Upper lobe of left lung (tissue), 6 donors: ENCODE results near the gene ADGRV1. TPM values are rescaled to one million over a fixed set of nuclear protein-coding genes. Genes with fewer than 3 reads are reported as not detected.

Experiments
- ATAC-seq, 2 donors: fragments of 200-7000 bp; cut with Tn5 transposase; one replicate each; pipeline ENCODE4 v1.9.1; 2022; ENCODE audit warnings: mild to moderate bottlenecking in 2 of 2, moderate library complexity in 2 of 2; ENCODE audit not compliant: low FRiP score in 2 of 2
- DNase-seq, 2 donors: peaks; one replicate each; pipeline ENCODE4 v3.0.0-alpha.2; 2019 to 2020
- H3K27ac ChIP-seq, 4 donors: fragments of 200-600 bp; sonication (generic); one replicate each; pipeline ENCODE4 v1.5.1; 2016 to 2019
- H3K27me3 ChIP-seq, 4 donors: fragments of 200-600 bp; sonication (generic); one replicate each; pipeline ENCODE4 v1.5.1; 2017 to 2019
- H3K36me3 ChIP-seq, 4 donors: fragments of 200-600 bp; sonication (generic); one replicate each; pipeline ENCODE4 v1.5.1; 2016 to 2019
- H3K4me1 ChIP-seq, 4 donors: fragments of 200-600 bp; sonication (generic); one replicate each; pipeline ENCODE4 v1.5.1; 2018 to 2019
- H3K4me3 ChIP-seq, 4 donors: fragments of 200-600 bp; sonication (generic); one replicate each; pipeline ENCODE4 v1.5.1; 2017 to 2019; ENCODE audit warnings: mild to moderate bottlenecking in 2 of 4, moderate library complexity in 1 of 4
- H3K9me3 ChIP-seq, 4 donors: fragments of 200-600 bp; sonication (generic); one replicate each; pipeline ENCODE4 v1.5.1; 2018 to 2019
- EP300 ChIP-seq, 4 donors: sonication (generic); formaldehyde crosslinking; IDR thresholded peaks; one replicate each; pipeline ENCODE4 v1.5.1; 2017; ENCODE audit warnings: antibody characterized with exemption in 4 of 4, control low read depth in 2 of 4
- POLR2A ChIP-seq, 4 donors: fragments of 450-650 bp; IDR thresholded peaks; one replicate each; pipeline ENCODE4 v1.5.1; 2016 to 2017; ENCODE audit warnings: antibody characterized with exemption in 4 of 4, mild to moderate bottlenecking in 2 of 4
- POLR2AphosphoS5 ChIP-seq, 2 donors: sonication (generic); formaldehyde crosslinking; IDR thresholded peaks; one replicate each; pipeline ENCODE4 v1.5.1; 2017; ENCODE audit warnings: antibody characterized with exemption in 2 of 2
- WGBS, 2 donors: methylation state at CpG; one replicate each; pipeline ENCODE4 v1.1.5; 2017 to 2018; 5-methylcytosine and 5-hydroxymethylcytosine counted together
- total RNA-seq, 6 donors: library from RNA; depleted of rRNA in 4 of 6; stranded (reverse); fragments of >200 nt in 4 of 6; gene quantifications; one replicate each; pipeline versions ENCODE4 v1.1.0 to v1.2.1, GENCODE V29; 2016 to 2021
- TF ChIP-seq, protein P1 (sequence below), 6 experiments: fragments of 450-650 bp in 4 of 6; fragments of 200-600 bp in 2 of 6; sonication (generic) in 2 of 6; IDR thresholded peaks; one replicate each; pipeline ENCODE4 v1.5.1; 2016 to 2019; ENCODE audit warnings: antibody characterized with exemption in 6 of 6
- donor health status: DM: no; HTN: no; CAD: no; lungs with moderate emphysema.
- donor health status: DM: no; HTN: yes; CAD: no; lungs with severe emphysema.

ADGRV1 gene
- total RNA-seq, 6 donors from 2014 or later, result 22.3 to 129 (median 60.4) TPM

DNA sequence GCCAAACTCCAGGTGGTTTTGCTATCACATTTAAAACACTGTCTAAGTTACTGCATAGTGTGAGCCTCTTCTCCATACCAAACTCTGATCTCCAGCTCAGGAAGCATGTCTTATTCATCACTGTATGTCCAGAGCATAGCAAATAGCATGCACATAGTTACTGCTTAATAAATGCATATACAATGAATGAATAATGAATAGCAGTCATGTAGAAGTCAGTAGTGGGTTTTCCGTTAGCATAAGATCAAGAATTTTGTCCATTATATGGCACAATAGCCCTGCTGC is 495.1 kb downstream of the ADGRV1 start:
- H3K4me1 ChIP-seq, result peaks cover 7 to 21% (median 13%) of the 10 kb centered on the region in 4 donors
- no peaks in the 10 kb centered on the region for H3K9me3 ChIP-seq
- WGBS, 2 donors, result 59 to 65% methylated on average over 1 of the region's 1 CpG
- H3K27me3 ChIP-seq, result no peaks in the 10 kb centered on the region
- H3K27ac ChIP-seq, result peak overlapping the region in 1 of 4 donors; percentile 22
- DNase-seq (no peak), ATAC-seq (peak in 1 of 2 donors; percentile 10)
- no peak for TF ChIP-seq POLR2A (IDR thresholded peaks at IDR 0.05)
- TF ChIP-seq, protein P1, sequence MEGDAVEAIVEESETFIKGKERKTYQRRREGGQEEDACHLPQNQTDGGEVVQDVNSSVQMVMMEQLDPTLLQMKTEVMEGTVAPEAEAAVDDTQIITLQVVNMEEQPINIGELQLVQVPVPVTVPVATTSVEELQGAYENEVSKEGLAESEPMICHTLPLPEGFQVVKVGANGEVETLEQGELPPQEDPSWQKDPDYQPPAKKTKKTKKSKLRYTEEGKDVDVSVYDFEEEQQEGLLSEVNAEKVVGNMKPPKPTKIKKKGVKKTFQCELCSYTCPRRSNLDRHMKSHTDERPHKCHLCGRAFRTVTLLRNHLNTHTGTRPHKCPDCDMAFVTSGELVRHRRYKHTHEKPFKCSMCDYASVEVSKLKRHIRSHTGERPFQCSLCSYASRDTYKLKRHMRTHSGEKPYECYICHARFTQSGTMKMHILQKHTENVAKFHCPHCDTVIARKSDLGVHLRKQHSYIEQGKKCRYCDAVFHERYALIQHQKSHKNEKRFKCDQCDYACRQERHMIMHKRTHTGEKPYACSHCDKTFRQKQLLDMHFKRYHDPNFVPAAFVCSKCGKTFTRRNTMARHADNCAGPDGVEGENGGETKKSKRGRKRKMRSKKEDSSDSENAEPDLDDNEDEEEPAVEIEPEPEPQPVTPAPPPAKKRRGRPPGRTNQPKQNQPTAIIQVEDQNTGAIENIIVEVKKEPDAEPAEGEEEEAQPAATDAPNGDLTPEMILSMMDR (IDR thresholded peaks at IDR 0.05), result no peak
- TF ChIP-seq POLR2AphosphoS5 (IDR thresholded peaks at IDR 0.05), result no peak
- no peak for TF ChIP-seq EP300 (IDR thresholded peaks at IDR 0.05)
- no peaks in the 10 kb centered on the region for H3K36me3 ChIP-seq
- no peak overlapping the region for H3K4me3 ChIP-seq

DNA sequence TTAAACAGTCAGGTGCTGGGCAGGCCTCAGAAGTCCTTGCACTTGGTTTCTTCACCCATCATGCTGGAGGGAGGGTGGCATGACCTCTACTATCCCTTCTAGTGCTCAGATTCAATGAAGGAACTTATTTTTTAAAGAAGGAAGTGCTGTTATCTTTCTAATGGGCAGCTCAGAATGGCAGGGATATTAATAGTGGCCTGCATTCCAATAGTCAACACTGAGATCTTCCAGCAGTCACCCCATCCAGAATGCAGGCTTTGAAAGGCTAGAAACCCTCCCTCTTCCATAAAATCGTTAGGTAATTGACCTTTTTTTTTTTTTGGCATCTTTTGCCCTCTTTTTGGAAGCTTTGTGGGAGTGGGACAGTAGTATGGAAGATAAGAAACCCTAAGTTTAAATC is 499.6 kb downstream of the ADGRV1 start:
- no peak overlapping the region for H3K4me3 ChIP-seq
- DNase-seq, result no peak
- H3K27ac ChIP-seq, result peak overlapping the region; percentile 1 to 12 (median 7)
- 0 to 39% methylated on average over 1 of the region's 1 CpG for WGBS, 2 donors
- no peak for TF ChIP-seq POLR2A (IDR thresholded peaks at IDR 0.05)
- no peak for TF ChIP-seq POLR2AphosphoS5 (IDR thresholded peaks at IDR 0.05)
- TF ChIP-seq, protein P1 (IDR thresholded peaks at IDR 0.05), result no peak
- TF ChIP-seq EP300 (IDR thresholded peaks at IDR 0.05), result no peak
- H3K27me3 ChIP-seq, result no peaks in the 10 kb centered on the region
- peaks cover 10 to 23% (median 16%) of the 10 kb centered on the region in 4 donors for H3K4me1 ChIP-seq
- H3K9me3 ChIP-seq, result no peaks in the 10 kb centered on the region
- no peaks in the 10 kb centered on the region for H3K36me3 ChIP-seq
- no peak for ATAC-seq

DNA sequence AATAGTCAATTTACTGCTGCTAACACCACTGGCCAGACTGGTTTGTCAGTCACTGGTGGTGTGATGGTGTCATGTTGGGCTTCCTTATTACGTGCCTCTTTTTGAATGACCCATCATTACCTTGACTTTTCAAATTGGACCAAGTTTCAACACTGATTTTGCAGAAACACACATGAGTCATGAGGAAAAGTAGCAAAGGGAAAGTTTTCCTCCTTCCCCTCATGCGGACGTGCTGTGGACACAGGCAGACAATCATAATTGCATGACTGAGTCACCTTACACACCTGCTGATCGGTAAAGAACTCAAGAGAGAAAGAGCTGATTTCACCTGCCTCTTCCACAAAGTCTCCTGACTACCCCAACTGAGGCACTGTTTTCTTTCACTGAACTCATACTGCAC is 500.0 kb downstream of the ADGRV1 start:
- WGBS, 2 donors, result 58 to 76% methylated on average over 4 of the region's 4 CpGs
- peak in 1 of 2 donors; percentile 40 for ATAC-seq
- Histone ChIP-seq H3K27ac (peak overlapping the region in 1 of 4 donors; percentile 12), H3K4me3 (no peak overlapping the region), H3K4me1 (peaks cover 9 to 23% (median 16%) of the 10 kb centered on the region in 4 donors), H3K27me3 (no peaks in the 10 kb centered on the region), H3K9me3 (no peaks in the 10 kb centered on the region), H3K36me3 (no peaks in the 10 kb centered on the region)
- TF ChIP-seq POLR2A (IDR thresholded peaks at IDR 0.05) (no peak), POLR2AphosphoS5 (IDR thresholded peaks at IDR 0.05) (peak in 1 of 2 donors; percentile 17), EP300 (IDR thresholded peaks at IDR 0.05) (peak in 2 of 4 donors; percentile 6 to 98)
- TF ChIP-seq, protein P1 (IDR thresholded peaks at IDR 0.05), result no peak
- DNase-seq, result peak in 1 of 2 donors; percentile 57

DNA sequence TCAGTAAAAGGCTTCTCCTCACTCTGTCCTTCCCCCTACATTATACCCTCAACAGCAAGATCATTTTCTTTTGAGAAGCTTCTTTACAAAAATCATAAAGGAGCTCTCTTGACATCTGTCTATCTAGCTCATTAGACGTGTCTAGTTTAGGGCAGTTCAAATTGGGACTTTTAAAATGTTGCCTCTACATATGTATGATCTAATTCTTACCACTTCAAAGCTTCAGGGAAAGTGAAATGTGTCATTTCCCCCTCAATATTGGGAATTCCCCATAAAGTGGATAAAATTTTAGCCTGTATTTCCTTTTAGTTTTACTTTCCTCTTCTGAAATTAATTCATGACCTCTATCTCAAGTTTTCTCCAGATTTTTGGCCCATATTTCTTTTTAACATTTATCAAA is 500.8 kb downstream of the ADGRV1 start:
- Histone ChIP-seq H3K9me3 (no peaks in the 10 kb centered on the region), H3K27ac (no peak overlapping the region), H3K4me1 (peaks cover 9 to 23% (median 16%) of the 10 kb centered on the region in 4 donors), H3K4me3 (no peak overlapping the region), H3K36me3 (no peaks in the 10 kb centered on the region), H3K27me3 (no peaks in the 10 kb centered on the region)
- DNase-seq (no peak), ATAC-seq (no peak)
- TF ChIP-seq POLR2A (IDR thresholded peaks at IDR 0.05), result no peak
- peak in 1 of 4 donors; percentile 39 for TF ChIP-seq EP300 (IDR thresholded peaks at IDR 0.05)
- 36 to 57% methylated on average over 1 of the region's 1 CpG for WGBS, 2 donors

DNA sequence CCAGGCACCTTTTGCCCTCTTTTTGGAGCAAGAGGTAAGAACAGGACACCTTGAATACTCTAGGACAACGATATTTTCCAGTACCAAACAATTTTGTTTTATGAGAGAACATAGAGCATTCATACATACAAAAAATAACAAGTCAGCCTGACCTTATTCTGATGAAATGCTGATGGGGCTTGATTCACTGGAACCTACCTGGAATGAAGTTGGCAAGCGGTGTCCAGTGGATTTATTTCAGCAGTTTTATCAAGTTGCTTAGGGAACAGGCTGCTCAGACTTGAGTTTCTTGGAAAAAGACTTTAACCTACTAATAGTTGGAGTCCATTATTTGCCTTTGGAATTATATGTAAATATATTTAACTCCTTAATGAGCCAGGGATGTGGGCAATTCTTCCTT is 502.5 kb downstream of the ADGRV1 start:
- TF ChIP-seq EP300 (IDR thresholded peaks at IDR 0.05) (no peak), POLR2AphosphoS5 (IDR thresholded peaks at IDR 0.05) (no peak), POLR2A (IDR thresholded peaks at IDR 0.05) (no peak)
- TF ChIP-seq, protein P1 (IDR thresholded peaks at IDR 0.05), result no peak
- Histone ChIP-seq H3K27me3 (no peaks in the 10 kb centered on the region), H3K36me3 (no peaks in the 10 kb centered on the region), H3K27ac (no peak overlapping the region), H3K4me1 (peaks cover 9 to 23% (median 16%) of the 10 kb centered on the region in 4 donors), H3K4me3 (no peak overlapping the region), H3K9me3 (no peaks in the 10 kb centered on the region)
- DNase-seq (no peak), ATAC-seq (no peak)
- 94 to 95% methylated on average over 2 of the region's 2 CpGs for WGBS, 2 donors
